AG10803 (cell line): Measurements from ENCODE around the gene IRF4.

ENCODE experiments used
- DNase-seq: peaks from one replicate; pipeline ENCODE4 v3.0.0; 2010; ENCODE audit warnings: low read depth
- H3K4me3 ChIP-seq: 2 replicates; pipeline ENCODE4 v1.5.1; 2011; ENCODE audit warnings: mild to moderate bottlenecking, low read length, control low read depth
- TF ChIP-seq, protein P1 (sequence below): conservative IDR thresholded peaks from 2 replicates; pipeline ENCODE4 v1.5.1; 2011; ENCODE audit warnings: mild to moderate bottlenecking, low read length, control low read depth, inconsistent platforms

IRF4 gene

GRCh38 chr6:384898-385297, 6.7 kb upstream of the IRF4 start:
- TF ChIP-seq, protein P1, sequence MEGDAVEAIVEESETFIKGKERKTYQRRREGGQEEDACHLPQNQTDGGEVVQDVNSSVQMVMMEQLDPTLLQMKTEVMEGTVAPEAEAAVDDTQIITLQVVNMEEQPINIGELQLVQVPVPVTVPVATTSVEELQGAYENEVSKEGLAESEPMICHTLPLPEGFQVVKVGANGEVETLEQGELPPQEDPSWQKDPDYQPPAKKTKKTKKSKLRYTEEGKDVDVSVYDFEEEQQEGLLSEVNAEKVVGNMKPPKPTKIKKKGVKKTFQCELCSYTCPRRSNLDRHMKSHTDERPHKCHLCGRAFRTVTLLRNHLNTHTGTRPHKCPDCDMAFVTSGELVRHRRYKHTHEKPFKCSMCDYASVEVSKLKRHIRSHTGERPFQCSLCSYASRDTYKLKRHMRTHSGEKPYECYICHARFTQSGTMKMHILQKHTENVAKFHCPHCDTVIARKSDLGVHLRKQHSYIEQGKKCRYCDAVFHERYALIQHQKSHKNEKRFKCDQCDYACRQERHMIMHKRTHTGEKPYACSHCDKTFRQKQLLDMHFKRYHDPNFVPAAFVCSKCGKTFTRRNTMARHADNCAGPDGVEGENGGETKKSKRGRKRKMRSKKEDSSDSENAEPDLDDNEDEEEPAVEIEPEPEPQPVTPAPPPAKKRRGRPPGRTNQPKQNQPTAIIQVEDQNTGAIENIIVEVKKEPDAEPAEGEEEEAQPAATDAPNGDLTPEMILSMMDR, result no peak
- H3K4me3 ChIP-seq, result no peak overlapping the region
- DNase-seq, result no peak

DNA sequence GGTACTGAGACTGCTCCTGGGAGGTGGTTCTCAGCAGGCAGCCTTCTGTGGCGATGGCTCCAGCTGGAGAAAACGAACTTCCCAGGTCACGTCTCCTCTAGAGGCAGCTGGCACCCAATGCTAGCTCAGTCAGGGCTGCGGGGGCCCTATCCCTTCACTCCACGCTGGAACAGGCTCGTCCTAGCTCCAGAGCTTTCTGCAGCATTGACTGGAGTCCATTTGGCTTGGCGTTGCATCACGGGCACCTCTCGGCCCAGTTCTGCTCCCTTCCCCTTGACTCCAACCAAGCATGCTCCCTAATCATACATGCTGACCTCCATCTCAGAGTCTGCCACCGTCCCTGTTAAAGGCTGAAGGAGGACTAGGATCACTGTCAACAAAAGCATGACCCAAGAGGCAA, 5.9 kb upstream of the IRF4 start:
- DNase-seq, result no peak
- no peak overlapping the region for H3K4me3 ChIP-seq
- TF ChIP-seq, protein P1, result no peak

- DNase-seq, result no peak
- TF ChIP-seq, protein P1, result no peak
- H3K4me3 ChIP-seq, result no peak overlapping the region
Measured at GRCh38 chr6:386688-387266, 4.8 kb upstream of the IRF4 start.

GRCh38 chr6:387293-387741, 4.2 kb upstream of the IRF4 start:
- TF ChIP-seq, protein P1, result no peak
- no peak for DNase-seq
- H3K4me3 ChIP-seq, result no peak overlapping the region

DNA sequence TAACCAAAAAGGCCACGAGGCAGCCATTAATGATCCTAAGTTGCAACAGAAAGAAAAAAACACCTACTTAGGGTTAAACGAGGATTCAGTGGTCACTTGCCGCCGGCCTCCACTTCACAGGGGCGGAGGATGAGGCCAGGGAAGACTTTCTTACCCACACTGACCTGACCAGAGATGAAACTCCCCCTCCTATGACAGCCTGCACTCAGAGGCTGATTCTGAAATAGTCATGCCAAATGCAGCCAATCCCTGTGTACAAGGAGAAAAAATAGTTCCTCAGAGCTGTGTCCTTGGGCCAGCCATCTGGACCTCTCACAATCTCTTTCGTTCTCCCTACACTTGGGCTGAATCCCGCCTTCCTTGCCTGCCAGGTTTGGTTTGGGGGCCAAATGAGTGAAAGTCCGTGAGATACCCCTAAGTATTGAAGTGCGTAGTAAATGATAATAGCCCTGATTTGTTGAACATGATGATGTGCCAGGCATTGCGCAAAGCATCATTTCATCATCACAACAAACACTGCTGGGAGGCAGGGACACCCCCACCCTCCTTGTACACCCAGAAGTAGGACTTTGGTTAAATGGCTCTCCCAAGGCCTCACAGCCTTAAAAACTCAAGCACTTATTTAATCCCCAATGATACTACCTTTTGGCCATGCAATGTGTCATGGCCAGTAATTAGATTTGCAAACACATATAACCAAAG, 3.2 kb upstream of the IRF4 start:
- TF ChIP-seq, protein P1, result no peak

DNA sequence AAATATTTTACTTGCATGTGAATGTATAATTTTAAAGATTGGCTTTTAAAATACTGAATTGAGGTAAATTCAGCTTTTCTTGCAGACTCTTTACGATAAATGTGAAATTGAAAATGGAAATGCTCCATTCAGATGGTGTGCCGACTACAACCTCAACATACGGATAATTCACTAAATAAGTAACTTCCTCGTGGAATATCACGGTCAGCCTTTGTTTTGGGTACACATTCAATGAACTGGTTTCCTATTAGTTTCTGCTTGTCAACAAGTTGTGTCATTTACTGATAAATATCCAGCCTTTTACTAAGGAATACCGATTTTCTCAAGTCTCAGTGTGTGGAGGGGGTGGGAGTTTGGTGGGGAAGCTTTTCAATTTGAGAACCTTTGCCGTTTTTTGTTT, 2.4 kb upstream of the IRF4 start:
- TF ChIP-seq, protein P1, result no peak
- DNase-seq, result no peak
- no peak overlapping the region for H3K4me3 ChIP-seq

More for the DNA sequence above, 3.2 kb upstream of the IRF4 start:
- H3K4me3 ChIP-seq, result no peak overlapping the region
- no peak for DNase-seq

DNA sequence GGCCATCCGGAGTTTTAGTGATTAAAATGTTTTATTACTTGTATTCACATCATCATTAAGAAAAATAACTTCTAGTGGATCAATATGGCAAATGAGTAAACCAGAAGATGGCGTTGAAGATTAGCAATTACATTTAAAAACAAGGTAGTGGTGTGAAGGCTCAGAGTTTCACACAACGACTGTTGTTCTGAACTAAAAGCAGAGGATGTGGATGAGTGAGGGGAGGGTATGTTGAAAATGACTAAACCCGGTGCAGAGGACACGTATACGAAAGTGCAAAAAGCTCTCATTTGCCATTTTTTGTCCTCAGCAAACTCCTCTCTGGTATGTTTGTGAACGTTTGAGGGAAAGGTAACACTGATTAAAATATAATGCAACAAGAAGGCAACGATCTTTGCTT, 1.9 kb upstream of the IRF4 start:
- TF ChIP-seq, protein P1, result no peak
- no peak overlapping the region for H3K4me3 ChIP-seq
- DNase-seq, result no peak
